ENCODE data around the gene CASP1.

CASP1 gene

GRCh38 chr11:104979839-104980238, 55.1 kb downstream of the CASP1 start:
- no peak for DNase-seq
